IMR-90 (cell line): Measurements from ENCODE around the gene NFATC1.

Experiments used
- CEBPB ChIP-seq: IDR thresholded peaks from 2 replicates; pipeline ENCODE4 v1.6.1; 2012; ENCODE audit warnings: low read depth, low read length, improper control_type of control experiment
- CHD1 ChIP-seq: IDR thresholded peaks from 2 replicates; pipeline ENCODE4 v1.6.1; 2012; ENCODE audit warnings: low read depth, low read length, improper control_type of control experiment
- CTCF ChIP-seq: conservative IDR thresholded peaks from 2 replicates; pipeline ENCODE4 v1.5.1; 2012; ENCODE audit warnings: mild to moderate bottlenecking, low read depth, low read length, improper control_type of control experiment
- MAFK ChIP-seq: IDR thresholded peaks from 2 replicates; pipeline ENCODE4 v1.6.1; 2012; ENCODE audit warnings: low read depth, low read length, improper control_type of control experiment
- MAZ ChIP-seq: IDR thresholded peaks from 2 replicates; pipeline ENCODE4 v1.6.1; 2012; ENCODE audit warnings: low read depth, mild to moderate bottlenecking, low read length, improper control_type of control experiment, moderate library complexity, borderline replicate concordance
- NFE2L2 ChIP-seq: fragments of 150-350 bp; IDR thresholded peaks from 2 replicates; pipeline ENCODE4 v1.6.1; 2016; ENCODE audit warnings: low read depth, mild to moderate bottlenecking, low read length
- POLR2A ChIP-seq: IDR thresholded peaks from 2 replicates; pipeline ENCODE4 v1.6.1; 2012; ENCODE audit warnings: mild to moderate bottlenecking, low read depth, low read length
- RCOR1 ChIP-seq: IDR thresholded peaks from 2 replicates; pipeline ENCODE4 v1.6.1; 2012; ENCODE audit warnings: mild to moderate bottlenecking, low read length, improper control_type of control experiment; ENCODE audit not compliant: insufficient replicate concordance
- RFX5 ChIP-seq: IDR thresholded peaks from 2 replicates; pipeline ENCODE4 v1.8.0; 2012; ENCODE audit warnings: low read depth, mild to moderate bottlenecking, low read length, moderate library complexity
- SMC3 ChIP-seq: fragments of 150-350 bp; IDR thresholded peaks from 2 replicates; pipeline ENCODE4 v1.6.1; 2016; ENCODE audit warnings: low read depth, mild to moderate bottlenecking, antibody characterized with exemption, low read length, moderate library complexity
- USF2 ChIP-seq: fragments of 150-350 bp; IDR thresholded peaks from 2 replicates; pipeline ENCODE4 v1.6.1; 2017; ENCODE audit warnings: mild to moderate bottlenecking, antibody characterized with exemption, low read length, low read depth

GRCh38 chr18:79423211-79424007 lies 27.7 kb downstream of the NFATC1 start:
- no peak for TF ChIP-seq POLR2A
- TF ChIP-seq CTCF, result no peak
- TF ChIP-seq USF2, result no peak
- no peak for TF ChIP-seq NFE2L2
- TF ChIP-seq CEBPB, result no peak
- TF ChIP-seq RFX5, result no peak
- TF ChIP-seq RCOR1, result no peak
- no peak for TF ChIP-seq MAFK
- no peak for TF ChIP-seq MAZ
- TF ChIP-seq SMC3, result no peak
- no peak for TF ChIP-seq CHD1
